CD14-positive monocyte (primary cell): Measurements from ENCODE around the gene TULP1. TPM values are rescaled to one million over a fixed set of nuclear protein-coding genes. Genes with fewer than 3 reads are reported as not detected.
A peak's percentile ranks its signal among the peaks of the same experiment; 100 is the strongest.

ENCODE experiments used
- DNase-seq, 3 donors: peaks; one replicate each; pipeline ENCODE4 v3.0.0-alpha.2; 2011 to 2022
- H2AFZ ChIP-seq: 2 replicates; pipeline ENCODE4 v1.6.0; 2012; ENCODE audit warnings: mild to moderate bottlenecking, low read depth, low read length, inconsistent platforms; ENCODE audit not compliant: insufficient read depth, poor library complexity, severe bottlenecking
- H3K27ac ChIP-seq, 2 donors: 1 replicate in 1 of 2; 2 replicates in 1 of 2; pipeline ENCODE4 v1.5.1; 2012 to 2013; ENCODE audit warnings: low read length in 2 of 2, control low read depth in 1 of 2, inconsistent platforms in 1 of 2, low read depth in 1 of 2, mild to moderate bottlenecking in 1 of 2
- H3K27me3 ChIP-seq, 2 donors: one replicate each; pipeline versions ENCODE4 v1.6.0 to v1.6.1; 2011 to 2013; ENCODE audit warnings: low read length in 2 of 2; ENCODE audit not compliant: control insufficient read depth in 2 of 2, insufficient read depth in 2 of 2
- H3K36me3 ChIP-seq, 2 donors: replicated peaks in 1 of 2; 1 replicate in 1 of 2; 2 replicates in 1 of 2; pipeline versions ENCODE4 v1.5.1 to v1.6.1; 2012 to 2013; ENCODE audit warnings: low read length in 2 of 2, control low read depth in 1 of 2, inconsistent platforms in 1 of 2, mild to moderate bottlenecking in 1 of 2; ENCODE audit not compliant: insufficient read depth in 2 of 2, control insufficient read depth in 1 of 2
- H3K4me1 ChIP-seq, 2 donors: 1 replicate in 1 of 2; 2 replicates in 1 of 2; pipeline versions ENCODE4 v1.5.1 to v1.6.1; 2012 to 2013; ENCODE audit warnings: low read length in 2 of 2, control low read depth in 1 of 2, inconsistent platforms in 1 of 2, mild to moderate bottlenecking in 1 of 2, moderate library complexity in 1 of 2; ENCODE audit not compliant: insufficient read depth in 2 of 2, control insufficient read depth in 1 of 2
- H3K4me2 ChIP-seq: replicated peaks from 2 replicates; pipeline ENCODE3; 2012; ENCODE audit warnings: low read length, moderate library complexity, mild to moderate bottlenecking; ENCODE audit not compliant: poor library complexity, severe bottlenecking; ENCODE audit errors: extremely low read depth
- H3K4me3 ChIP-seq, 3 experiments: fragments of 200-600 bp in 1 of 3; sonication (generic) in 1 of 3; replicated peaks in 1 of 3; 1 replicate in 2 of 3; 2 replicates in 1 of 3; pipeline ENCODE4 v1.5.1; 2011 to 2013; ENCODE audit warnings: low read length in 3 of 3, mild to moderate bottlenecking in 3 of 3, control low read depth in 2 of 3, low read depth in 2 of 3, inconsistent platforms in 1 of 3, moderate library complexity in 1 of 3
- H3K79me2 ChIP-seq: 2 replicates; pipeline ENCODE4 v1.6.0; 2012; ENCODE audit warnings: mild to moderate bottlenecking, control low read depth, inconsistent platforms, low read length, moderate library complexity; ENCODE audit not compliant: insufficient read depth
- H3K9ac ChIP-seq: 2 replicates; pipeline ENCODE4 v1.6.0; 2017; ENCODE audit warnings: low read length, mild to moderate bottlenecking; ENCODE audit not compliant: insufficient read depth, poor library complexity, severe bottlenecking
- H3K9me3 ChIP-seq, 2 donors: replicated peaks in 1 of 2; 1 replicate in 1 of 2; 2 replicates in 1 of 2; pipeline versions ENCODE4 v1.5.1 to v1.6.1; 2012 to 2013; ENCODE audit warnings: low read length in 2 of 2, control low read depth in 1 of 2; ENCODE audit not compliant: control insufficient read depth in 1 of 2, insufficient read depth in 1 of 2
- H4K20me1 ChIP-seq: 2 replicates; pipeline ENCODE4 v1.6.0; 2012; ENCODE audit warnings: mild to moderate bottlenecking, low read length, control low read depth, moderate library complexity; ENCODE audit not compliant: insufficient read depth
- H3K27ac Mint-ChIP-seq, 7 donors: one replicate each; pipeline ENCODE4 v1.8.0; 2020; ENCODE audit warnings: mild to moderate bottlenecking in 7 of 7, mixed read lengths in 7 of 7, moderate library complexity in 6 of 7, inconsistent platforms in 2 of 7
- H3K27me3 Mint-ChIP-seq, 3 donors: one replicate each; pipeline ENCODE4 v1.8.0; 2021 to 2022; ENCODE audit warnings: low read depth in 3 of 3, mild to moderate bottlenecking in 3 of 3, mixed read lengths in 3 of 3, moderate library complexity in 3 of 3, inconsistent platforms in 1 of 3
- H3K36me3 Mint-ChIP-seq, 2 donors: one replicate each; pipeline ENCODE4 v1.8.0; 2020; ENCODE audit warnings: mixed read lengths in 2 of 2, inconsistent platforms in 1 of 2, mild to moderate bottlenecking in 1 of 2
- H3K4me1 Mint-ChIP-seq: one replicate; pipeline ENCODE4 v1.8.0; 2020; ENCODE audit warnings: mild to moderate bottlenecking, mixed read lengths
- H3K4me3 Mint-ChIP-seq, 2 donors: one replicate each; pipeline ENCODE4 v1.8.0; 2020; ENCODE audit warnings: mild to moderate bottlenecking in 2 of 2, mixed read lengths in 2 of 2, moderate library complexity in 1 of 2
- H3K9me3 Mint-ChIP-seq, 7 donors: one replicate each; pipeline ENCODE4 v1.8.0; 2020 to 2022; ENCODE audit warnings: mixed read lengths in 7 of 7, mild to moderate bottlenecking in 6 of 7, moderate library complexity in 6 of 7, inconsistent platforms in 2 of 7
- WGBS: methylation state at CpG from one replicate; pipeline ENCODE4 v1.1.5; 2013; ENCODE audit warnings: missing lambda C conversion rate; ENCODE audit not compliant: insufficient coverage; 5-methylcytosine and 5-hydroxymethylcytosine counted together
- intact Hi-C, 2 donors: fragments of 100-400 bp; cut with micrococcal nuclease; formaldehyde crosslinking; loops; one replicate each; pipeline versions ENCODE4 v1.15.0 to v1.15.1; 2023
- polyA plus RNA-seq, 3 donors: library from polyadenylated mRNA; depleted of rRNA in 1 of 3; unstranded in 2 of 3; stranded (reverse) in 1 of 3; fragments of 300-500 nt in 2 of 3; fragments of >200 nt in 1 of 3; fragmentation: Illumina TruSeq in 2 of 3; gene quantifications; 1 replicate in 2 of 3; 2 replicates in 1 of 3; pipeline ENCODE4 v1.2.3, GENCODE V29; 2012 to 2021
- TF ChIP-seq, protein P1 (sequence below): fragments of 200-600 bp; IDR thresholded peaks from one replicate; pipeline ENCODE4 v1.8.0; 2022; ENCODE audit warnings: antibody characterized with exemption, mild to moderate bottlenecking

TULP1 gene
- polyA plus RNA-seq, 3 donors, result not detected

DNA sequence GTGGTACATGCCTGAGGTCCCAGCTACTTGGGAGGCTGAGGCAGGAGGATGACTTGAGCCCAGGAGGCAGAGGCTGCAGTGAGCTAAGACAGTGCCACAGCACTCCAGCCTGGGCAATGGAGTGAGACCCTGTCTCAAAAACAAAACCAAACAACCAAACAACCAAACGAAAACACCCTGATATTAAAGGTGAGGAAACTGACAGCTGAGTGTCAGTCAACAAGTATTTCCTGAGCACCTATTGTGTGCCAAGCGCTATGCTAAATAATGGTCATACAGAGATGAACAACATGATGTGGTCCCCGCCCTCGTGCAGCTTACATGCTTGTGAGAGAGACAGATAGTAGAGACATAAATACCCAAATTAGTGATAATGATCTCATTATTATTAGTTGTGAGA, 1.9 kb upstream of the TULP1 start:
- no peaks in the 10 kb centered on the region for H3K4me1 ChIP-seq
- no peak overlapping the region for H3K4me2 ChIP-seq
- Mint-ChIP-seq H3K9me3 (peaks cover 0 to 2% (median 0%) of the 10 kb centered on the region in 7 donors), H3K4me1 (no peaks in the 10 kb centered on the region), H3K36me3 (no peaks in the 10 kb centered on the region), H3K4me3 (no peak overlapping the region), H3K27ac (no peak overlapping the region), H3K27me3 (peaks cover 40 to 54% (median 41%) of the 10 kb centered on the region in 3 donors)
- no peaks in the 10 kb centered on the region for H3K9me3 ChIP-seq
- DNase-seq, result no peak
- peaks cover 17 to 33% of the 10 kb centered on the region in 2 donors for H3K27me3 ChIP-seq
- no peak overlapping the region for H3K9ac ChIP-seq
- H2AFZ ChIP-seq, result no peak overlapping the region
- TF ChIP-seq, protein P1, sequence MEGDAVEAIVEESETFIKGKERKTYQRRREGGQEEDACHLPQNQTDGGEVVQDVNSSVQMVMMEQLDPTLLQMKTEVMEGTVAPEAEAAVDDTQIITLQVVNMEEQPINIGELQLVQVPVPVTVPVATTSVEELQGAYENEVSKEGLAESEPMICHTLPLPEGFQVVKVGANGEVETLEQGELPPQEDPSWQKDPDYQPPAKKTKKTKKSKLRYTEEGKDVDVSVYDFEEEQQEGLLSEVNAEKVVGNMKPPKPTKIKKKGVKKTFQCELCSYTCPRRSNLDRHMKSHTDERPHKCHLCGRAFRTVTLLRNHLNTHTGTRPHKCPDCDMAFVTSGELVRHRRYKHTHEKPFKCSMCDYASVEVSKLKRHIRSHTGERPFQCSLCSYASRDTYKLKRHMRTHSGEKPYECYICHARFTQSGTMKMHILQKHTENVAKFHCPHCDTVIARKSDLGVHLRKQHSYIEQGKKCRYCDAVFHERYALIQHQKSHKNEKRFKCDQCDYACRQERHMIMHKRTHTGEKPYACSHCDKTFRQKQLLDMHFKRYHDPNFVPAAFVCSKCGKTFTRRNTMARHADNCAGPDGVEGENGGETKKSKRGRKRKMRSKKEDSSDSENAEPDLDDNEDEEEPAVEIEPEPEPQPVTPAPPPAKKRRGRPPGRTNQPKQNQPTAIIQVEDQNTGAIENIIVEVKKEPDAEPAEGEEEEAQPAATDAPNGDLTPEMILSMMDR, result no peak
- H3K4me3 ChIP-seq, result no peak overlapping the region
- H4K20me1 ChIP-seq, result no peaks in the 10 kb centered on the region
- no peaks in the 10 kb centered on the region for H3K79me2 ChIP-seq
- no peak overlapping the region for H3K27ac ChIP-seq
- H3K36me3 ChIP-seq, result no peaks in the 10 kb centered on the region
- WGBS, result no CpG with 5 or more reads among the region's 4 CpGs
- intact Hi-C loops, result no loop called here

DNA sequence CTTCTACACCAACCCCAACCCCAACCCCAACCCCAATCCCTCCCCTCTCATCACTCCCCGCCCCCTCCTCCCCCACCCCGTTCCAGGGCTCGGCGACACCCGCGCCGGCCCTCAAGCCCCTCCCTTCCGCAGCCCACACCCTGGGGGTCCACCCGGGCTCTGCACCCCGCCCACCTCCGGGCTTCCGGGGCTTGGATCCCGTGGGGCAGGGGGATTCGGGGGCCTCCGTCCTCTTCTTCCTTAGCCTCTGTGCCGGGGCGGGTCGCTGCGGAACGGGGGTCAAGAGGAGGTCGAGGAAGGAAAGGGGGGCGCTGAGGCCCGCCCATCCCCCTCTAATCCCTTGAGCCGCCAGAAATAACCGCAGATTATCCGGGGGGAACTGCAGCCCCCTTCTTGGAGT, 690 bp downstream of the TULP1 start:
- Histone ChIP-seq H3K27ac (no peak overlapping the region), H3K4me2 (no peak overlapping the region), H3K9me3 (no peaks in the 10 kb centered on the region), H3K4me1 (no peaks in the 10 kb centered on the region), H3K4me3 (no peak overlapping the region), H3K9ac (no peak overlapping the region), H2AFZ (no peak overlapping the region), H3K79me2 (no peaks in the 10 kb centered on the region), H3K27me3 (peaks cover 17 to 44% of the 10 kb centered on the region in 2 donors), H3K36me3 (no peaks in the 10 kb centered on the region), H4K20me1 (no peaks in the 10 kb centered on the region)
- Mint-ChIP-seq H3K4me3 (peak overlapping the region in 1 of 2 donors; percentile 46), H3K27me3 (peaks cover 50 to 69% (median 54%) of the 10 kb centered on the region in 3 donors), H3K27ac (no peak overlapping the region), H3K4me1 (no peaks in the 10 kb centered on the region), H3K36me3 (no peaks in the 10 kb centered on the region), H3K9me3 (peaks cover 0 to 3% (median 1%) of the 10 kb centered on the region in 7 donors)
- WGBS, result 4% methylated on average over 4 of the region's 26 CpGs
- TF ChIP-seq, protein P1, result no peak
- intact Hi-C loops, result no loop called here
- DNase-seq, result no peak
